Muscle of leg (tissue), 11 donors: ENCODE results near the gene TMEM203. TPM values are rescaled to one million over a fixed set of nuclear protein-coding genes. Genes with fewer than 3 reads are reported as not detected.

Experiments used
- DNase-seq: peaks from one replicate; pipeline ENCODE4 v3.0.0; 2013
- H3K27ac ChIP-seq: one replicate; pipeline ENCODE4 v1.5.1; 2013; ENCODE audit warnings: mild to moderate bottlenecking, low read length, control low read depth
- H3K27me3 ChIP-seq: one replicate; pipeline ENCODE4 v1.6.1; 2013; ENCODE audit warnings: low read length; ENCODE audit not compliant: control insufficient read depth, insufficient read depth
- H3K36me3 ChIP-seq: one replicate; pipeline ENCODE4 v1.6.1; 2013; ENCODE audit warnings: low read length; ENCODE audit not compliant: control insufficient read depth, insufficient read depth
- H3K4me1 ChIP-seq: one replicate; pipeline ENCODE4 v1.6.1; 2013; ENCODE audit warnings: low read length; ENCODE audit not compliant: control insufficient read depth, insufficient read depth
- H3K4me3 ChIP-seq: one replicate; pipeline ENCODE4 v1.5.1; 2013; ENCODE audit warnings: low read length, control low read depth
- H3K9me3 ChIP-seq: replicated peaks from 2 replicates; pipeline ENCODE4 v1.6.1; 2013; ENCODE audit warnings: low read depth, low read length; ENCODE audit not compliant: control insufficient read depth
- WGBS: methylation state at CpG from one replicate; pipeline ENCODE4 v1.1.5; 2013; ENCODE audit warnings: missing lambda C conversion rate; ENCODE audit not compliant: insufficient coverage; 5-methylcytosine and 5-hydroxymethylcytosine counted together
- polyA plus RNA-seq, 8 donors: library from polyadenylated mRNA; unstranded; fragments of 120-200 nt; gene quantifications; one replicate each; pipeline versions ENCODE4 v1.2.1 to v1.2.3, GENCODE V29; 2013; ENCODE audit warnings: inconsistent platforms in 1 of 8, low replicate concordance in 1 of 8; ENCODE audit not compliant: insufficient read length in 8 of 8, insufficient read depth in 1 of 8
- total RNA-seq: library from RNA; stranded (reverse); fragments of 120-200 nt; gene quantifications from one replicate; pipeline ENCODE4 v1.2.4, GENCODE V29; 2013

Gene TMEM203
- total and polyA plus RNA-seq, 9 donors, result 25.2 to 38.2 (median 36.3) TPM

- Histone ChIP-seq H3K4me1 (peaks cover 58% of the 10 kb centered on the region), H3K9me3 (no peaks in the 10 kb centered on the region), H3K36me3 (no peaks in the 10 kb centered on the region), H3K27ac (no peak overlapping the region), H3K27me3 (peaks cover 27% of the 10 kb centered on the region), H3K4me3 (no peak overlapping the region)
- no peak for DNase-seq
- 64% methylated on average over 17 of the region's 18 CpGs for WGBS
Measured at GRCh38 chr9:137234758-137235423, 29.4 kb upstream of the TMEM203 start.

- 64% methylated on average over 25 of the region's 40 CpGs for WGBS
- Histone ChIP-seq H3K4me3 (no peak overlapping the region), H3K9me3 (no peaks in the 10 kb centered on the region), H3K36me3 (no peaks in the 10 kb centered on the region), H3K27me3 (peaks cover 30% of the 10 kb centered on the region), H3K4me1 (peaks cover 52% of the 10 kb centered on the region), H3K27ac (no peak overlapping the region)
- DNase-seq, result no peak
Measured at GRCh38 chr9:137234055-137234697, 28.7 kb upstream of the TMEM203 start.

- no peaks in the 10 kb centered on the region for H3K36me3 ChIP-seq
- H3K4me3 ChIP-seq, result no peak overlapping the region
- H3K27me3 ChIP-seq, result peaks cover 32% of the 10 kb centered on the region
- DNase-seq, result no peak
- WGBS, result 77% methylated on average over 28 of the region's 40 CpGs
- no peak overlapping the region for H3K27ac ChIP-seq
- H3K9me3 ChIP-seq, result no peaks in the 10 kb centered on the region
- peaks cover 43% of the 10 kb centered on the region for H3K4me1 ChIP-seq
Measured at GRCh38 chr9:137233143-137233980, 27.9 kb upstream of the TMEM203 start.

GRCh38 chr9:137232510-137232909, 27.1 kb upstream of the TMEM203 start:
- no peaks in the 10 kb centered on the region for H3K9me3 ChIP-seq
- no peaks in the 10 kb centered on the region for H3K36me3 ChIP-seq
- H3K27me3 ChIP-seq, result peaks cover 35% of the 10 kb centered on the region
- no peak overlapping the region for H3K27ac ChIP-seq
- 76% methylated on average over 24 of the region's 24 CpGs for WGBS
- no peak for DNase-seq
- H3K4me3 ChIP-seq, result no peak overlapping the region
- peaks cover 39% of the 10 kb centered on the region for H3K4me1 ChIP-seq

- peaks cover 35% of the 10 kb centered on the region for H3K27me3 ChIP-seq
- H3K4me3 ChIP-seq, result no peak overlapping the region
- DNase-seq, result no peak
- H3K9me3 ChIP-seq, result no peaks in the 10 kb centered on the region
- 69% methylated on average over 7 of the region's 10 CpGs for WGBS
- no peaks in the 10 kb centered on the region for H3K36me3 ChIP-seq
- H3K4me1 ChIP-seq, result peaks cover 39% of the 10 kb centered on the region
- H3K27ac ChIP-seq, result no peak overlapping the region
Measured at GRCh38 chr9:137232101-137232500, 26.7 kb upstream of the TMEM203 start.

GRCh38 chr9:137231372-137232039, 26.1 kb upstream of the TMEM203 start:
- Histone ChIP-seq H3K27ac (no peak overlapping the region), H3K27me3 (peaks cover 35% of the 10 kb centered on the region), H3K4me3 (no peak overlapping the region), H3K4me1 (peaks cover 39% of the 10 kb centered on the region), H3K9me3 (no peaks in the 10 kb centered on the region), H3K36me3 (no peaks in the 10 kb centered on the region)
- WGBS, result 77% methylated on average over 17 of the region's 23 CpGs
- DNase-seq, result no peak

- H3K27me3 ChIP-seq, result peaks cover 35% of the 10 kb centered on the region
- no peaks in the 10 kb centered on the region for H3K36me3 ChIP-seq
- peaks cover 32% of the 10 kb centered on the region for H3K4me1 ChIP-seq
- no peaks in the 10 kb centered on the region for H3K9me3 ChIP-seq
- 79% methylated on average over 12 of the region's 14 CpGs for WGBS
- DNase-seq, result no peak
- no peak within 1 kb of the TSS for H3K27ac ChIP-seq
- H3K4me3 ChIP-seq, result no peak within 1 kb of the TSS
Measured at GRCh38 chr9:137230705-137231371, 25.4 kb upstream of the TMEM203 start, which contains the start of gene SLC34A3. Gene SLC34A3, plus strand, starts transcription at chr9:137230901. Its CDS starts 802 bp downstream, at chr9:137231703.

GRCh38 chr9:137229903-137230704, 24.7 kb upstream of the TMEM203 start:
- no peak for DNase-seq
- Histone ChIP-seq H3K27ac (no peak overlapping the region), H3K27me3 (peaks cover 33% of the 10 kb centered on the region), H3K4me1 (peaks cover 28% of the 10 kb centered on the region), H3K4me3 (no peak overlapping the region), H3K36me3 (no peaks in the 10 kb centered on the region), H3K9me3 (no peaks in the 10 kb centered on the region)
- WGBS, result 61% methylated on average over 19 of the region's 31 CpGs
